ENCODE results near the gene HDAC9.

HDAC9 gene

DNA sequence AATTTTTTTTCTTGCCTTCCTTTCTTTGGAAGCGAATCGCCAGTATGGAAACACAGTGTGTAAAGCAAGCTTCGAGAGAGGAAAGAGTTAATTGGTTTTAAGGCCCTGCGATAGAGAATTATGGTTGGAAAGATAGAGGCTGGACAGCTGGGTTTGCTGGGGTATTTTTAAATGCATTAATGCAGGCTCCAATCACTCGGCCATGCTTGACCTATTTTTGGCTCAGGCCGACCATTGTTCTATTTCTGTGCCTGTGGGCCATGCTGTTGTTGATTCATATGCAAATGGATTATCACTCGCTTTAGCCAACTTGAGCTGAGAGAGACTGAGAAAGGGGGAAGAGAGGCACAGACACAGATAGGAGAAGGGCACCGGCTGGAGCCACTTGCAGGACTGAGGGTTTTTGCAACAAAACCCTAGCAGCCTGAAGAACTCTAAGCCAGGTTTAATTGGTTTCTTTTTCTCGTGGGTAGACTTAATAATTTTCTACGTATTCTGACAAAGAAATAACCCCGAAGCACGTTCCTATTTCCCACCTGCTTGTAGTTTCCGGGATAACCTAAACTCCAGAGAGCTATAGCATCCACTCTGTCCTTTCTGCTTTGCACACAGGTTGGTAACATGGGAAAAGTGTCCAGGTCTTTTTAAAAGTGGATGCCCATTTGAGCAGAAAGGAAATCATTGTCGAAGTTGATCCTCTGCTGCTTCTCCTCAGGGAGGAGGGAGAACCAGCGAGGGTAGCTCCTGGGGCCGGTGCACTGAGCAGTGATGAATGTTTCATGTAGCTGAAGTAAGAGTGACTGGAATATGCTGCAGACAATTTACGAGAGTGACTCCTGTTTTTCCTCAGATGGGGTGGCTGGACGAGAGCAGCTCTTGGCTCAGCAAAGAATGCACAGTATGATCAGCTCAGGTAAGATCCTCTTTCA, at the start of gene HDAC9:
Gene HDAC9, plus strand, starts transcription at position 338 of the 929 bp plus-strand sequence. Its CDS starts 554 bp downstream, at position 892.
- DNase-seq (ENCODE audit: low spot score): peak; percentile 92

DNA sequence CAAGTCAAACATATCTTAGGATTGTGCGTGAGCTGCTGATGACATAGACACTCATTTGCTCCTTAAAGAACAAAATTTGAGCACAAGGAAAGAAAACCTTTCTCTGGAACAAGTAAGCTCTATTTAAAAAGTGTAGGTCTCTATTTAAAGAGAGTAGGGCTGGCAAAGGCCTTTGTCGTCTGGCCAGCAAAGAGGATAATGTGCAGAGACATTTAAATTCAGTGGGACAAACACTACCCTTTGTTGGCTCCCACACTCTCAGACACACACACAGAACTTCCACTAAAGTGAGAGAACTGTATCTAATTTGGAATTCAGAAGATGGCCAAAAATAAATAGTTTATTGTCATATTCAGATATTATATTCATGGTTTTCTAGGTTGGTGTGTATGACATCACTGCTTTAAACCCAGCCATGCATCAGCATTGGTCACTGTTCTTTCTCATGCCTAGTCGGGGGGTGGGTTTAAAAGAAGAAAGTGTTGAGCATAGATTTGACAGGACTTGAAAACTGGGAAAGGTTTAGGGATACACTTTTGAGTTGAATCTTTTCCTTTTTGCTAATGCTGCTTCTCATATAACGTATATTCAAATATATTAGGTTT, 49.5 kb upstream of the HDAC9 start:
- no peak for DNase-seq (ENCODE audit: low spot score)

DNA sequence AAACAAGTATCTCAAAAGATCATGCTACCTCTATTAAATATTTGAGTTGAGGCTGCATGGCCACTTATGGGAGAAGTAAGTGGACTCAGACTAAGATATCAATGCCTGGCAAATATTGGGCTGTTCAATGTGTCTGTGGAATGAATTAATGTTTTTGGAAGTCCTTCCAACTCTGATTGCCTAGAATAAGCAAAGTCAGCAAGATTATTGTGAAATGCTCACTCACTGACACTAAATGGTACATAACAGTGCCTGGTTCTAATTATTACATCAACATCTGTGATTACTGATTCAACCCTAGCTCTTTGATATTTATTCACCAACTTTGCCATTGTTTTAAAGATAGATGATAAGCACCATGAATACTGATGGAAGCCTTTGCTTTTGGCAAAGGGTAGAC, 45.5 kb upstream of the HDAC9 start:
- no peak for DNase-seq (ENCODE audit: low spot score)

DNA sequence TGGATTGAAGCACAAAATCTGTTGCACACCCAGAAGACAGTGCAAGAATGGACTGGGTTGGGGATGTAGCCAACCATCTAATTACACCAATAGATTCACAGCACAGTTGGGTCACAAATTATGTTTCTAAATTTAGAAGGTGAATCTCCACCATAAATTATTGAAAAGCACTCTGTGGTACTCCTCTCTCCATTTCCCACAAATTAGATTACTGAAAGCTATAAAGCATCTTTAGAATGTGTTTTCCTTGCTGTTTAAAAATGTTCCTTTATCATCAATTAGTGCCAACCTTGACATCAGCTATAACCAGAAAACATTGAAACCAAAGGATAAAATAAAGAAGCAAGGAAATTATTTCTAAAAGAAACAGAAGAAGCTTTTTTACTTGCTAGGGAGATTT, 39.9 kb upstream of the HDAC9 start:
- no peak for DNase-seq (ENCODE audit: low spot score)

DNA sequence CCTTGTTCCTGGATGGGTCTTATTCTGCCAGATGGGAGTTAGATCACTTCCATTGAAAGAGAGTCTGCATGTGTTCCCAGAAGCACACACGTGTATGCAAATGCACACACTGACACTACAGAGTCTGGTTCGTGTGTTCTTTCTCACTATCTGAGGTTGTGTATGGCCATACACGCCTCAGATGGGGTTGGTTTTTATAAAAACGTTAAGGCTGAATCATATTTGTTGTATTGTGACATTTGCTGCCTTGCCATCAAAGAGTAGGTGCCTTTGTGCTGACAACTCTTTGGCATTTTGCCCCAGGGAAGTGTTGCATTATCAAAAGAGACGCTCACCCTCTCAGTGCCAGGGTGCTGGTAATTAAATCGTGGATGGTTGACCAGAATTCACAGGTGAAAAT, 37.7 kb upstream of the HDAC9 start:
- no peak for DNase-seq (ENCODE audit: low spot score)

DNA sequence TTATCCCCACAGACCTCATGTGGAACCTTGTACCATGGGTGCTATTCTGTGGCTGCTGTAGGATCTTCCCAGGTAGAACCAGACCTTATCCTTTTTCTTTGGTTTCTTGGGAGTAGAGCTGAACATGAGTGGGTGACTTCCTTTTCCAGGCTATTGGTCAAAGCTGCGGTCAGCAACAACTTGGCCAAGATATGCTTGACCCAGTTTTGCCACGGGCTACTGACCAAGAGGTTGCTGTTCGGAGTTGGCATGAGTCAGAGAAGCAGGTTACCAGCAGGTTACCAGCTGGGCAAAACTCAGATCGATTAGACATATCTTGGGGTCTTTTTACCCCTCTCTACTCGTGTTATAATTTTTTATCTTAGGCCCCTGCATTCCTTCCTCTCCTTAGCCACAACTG, 36.7 kb upstream of the HDAC9 start:
- DNase-seq (ENCODE audit: low spot score): no peak

DNA sequence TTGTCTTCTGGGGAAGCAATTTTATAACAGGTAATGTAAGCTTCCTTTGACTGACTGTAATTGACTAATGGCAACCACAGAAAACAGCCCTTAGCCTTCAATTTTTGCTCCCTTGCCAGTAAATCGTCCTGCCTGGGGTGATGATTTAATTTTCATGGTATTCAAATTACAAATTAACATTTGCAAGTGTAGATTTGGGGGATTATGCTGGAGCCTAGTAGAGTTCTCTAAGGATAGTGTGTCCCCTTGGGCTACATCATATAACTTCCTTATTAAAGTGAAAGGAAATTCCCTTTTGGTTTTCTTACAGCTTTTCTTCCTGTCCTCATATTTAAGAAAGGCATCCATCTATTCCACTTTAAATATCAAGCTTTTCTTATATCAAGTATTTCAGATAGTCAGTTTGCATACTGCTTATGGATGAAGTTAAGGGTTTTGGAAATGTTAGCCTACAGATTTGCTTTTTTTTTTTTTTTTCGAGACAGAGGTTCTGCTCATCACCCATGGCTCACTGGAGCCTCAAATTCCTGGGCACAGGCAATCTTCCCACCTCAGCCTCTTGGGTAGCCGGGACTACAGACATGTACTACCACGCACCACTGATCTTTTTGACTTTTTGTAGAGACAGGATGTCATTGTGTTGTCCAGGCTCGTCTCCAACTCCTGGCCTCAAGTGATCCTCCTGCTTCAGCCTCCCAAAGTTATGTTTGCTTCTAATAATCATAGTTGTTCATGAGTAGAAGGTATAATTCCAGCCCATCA, 35.9 kb upstream of the HDAC9 start:
- no peak for DNase-seq (ENCODE audit: low spot score)

DNA sequence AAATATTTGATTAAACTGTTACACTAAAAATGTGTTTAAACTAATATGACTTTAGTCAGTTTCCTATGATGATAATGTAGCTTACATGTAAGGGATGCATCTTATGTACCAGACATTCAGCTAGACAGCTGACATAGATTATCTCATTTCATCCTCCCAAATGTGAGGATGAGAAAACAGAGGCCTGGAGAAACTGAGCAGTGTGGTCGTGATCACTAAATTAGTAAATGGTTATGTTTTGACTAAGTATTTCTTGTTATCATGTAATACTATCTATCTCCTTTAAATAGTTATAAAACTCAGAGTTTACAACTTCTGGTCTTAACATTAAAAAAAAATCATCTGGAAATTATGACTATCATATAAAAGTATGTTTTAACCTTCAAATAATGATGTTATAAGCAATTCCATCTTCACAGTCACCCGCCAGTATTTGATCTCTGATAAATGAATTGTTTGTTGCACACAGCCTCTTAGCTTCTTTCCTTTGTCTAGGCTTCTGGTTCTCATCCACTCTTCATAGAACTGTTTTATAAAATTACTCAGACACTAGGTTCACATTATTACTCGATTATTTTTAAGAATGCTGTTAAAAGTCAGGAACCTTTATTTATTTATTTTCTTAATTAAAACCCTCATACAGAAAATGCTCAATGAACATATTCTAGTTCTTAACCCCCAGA, 33.6 kb upstream of the HDAC9 start:
- DNase-seq (ENCODE audit: low spot score): no peak

DNA sequence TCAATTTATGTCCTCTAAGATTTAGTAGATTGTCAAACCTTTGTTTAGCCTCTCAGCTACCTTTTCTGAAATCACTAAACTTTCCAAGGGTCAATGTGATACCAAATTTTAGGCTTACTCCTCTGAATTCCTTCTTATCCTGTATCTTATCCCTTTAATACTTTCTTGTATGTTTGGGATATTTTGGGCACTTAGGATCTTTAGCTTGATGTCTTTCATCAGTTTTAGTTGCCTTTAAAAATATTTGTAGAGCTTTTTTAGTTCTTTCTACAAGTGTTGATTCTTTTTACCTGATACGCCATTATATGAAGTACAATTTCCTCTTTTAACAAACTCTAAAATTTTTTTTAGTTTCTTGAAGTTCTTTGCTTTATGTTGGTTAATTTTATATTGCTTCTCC, 30.7 kb upstream of the HDAC9 start:
- no peak for DNase-seq (ENCODE audit: low spot score)

DNA sequence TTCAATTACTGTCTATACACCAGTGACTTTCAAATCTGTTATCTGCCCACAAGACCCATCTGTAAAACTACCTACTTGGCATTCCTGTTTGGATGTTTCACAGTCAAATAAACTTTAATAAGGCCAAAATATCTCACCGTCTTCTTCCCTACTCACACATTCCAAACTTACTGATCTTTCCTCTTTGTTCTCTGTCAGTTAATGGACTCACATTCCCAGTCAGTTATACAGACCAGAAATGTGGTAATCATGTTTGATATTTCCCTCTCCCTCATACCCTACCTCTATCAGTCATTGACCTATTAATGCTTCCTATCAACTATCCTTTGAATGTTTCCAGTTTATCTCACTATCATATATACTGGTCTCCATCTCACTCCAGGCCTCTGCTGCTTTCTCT, 28.5 kb upstream of the HDAC9 start:
- DNase-seq (ENCODE audit: low spot score): no peak

DNA sequence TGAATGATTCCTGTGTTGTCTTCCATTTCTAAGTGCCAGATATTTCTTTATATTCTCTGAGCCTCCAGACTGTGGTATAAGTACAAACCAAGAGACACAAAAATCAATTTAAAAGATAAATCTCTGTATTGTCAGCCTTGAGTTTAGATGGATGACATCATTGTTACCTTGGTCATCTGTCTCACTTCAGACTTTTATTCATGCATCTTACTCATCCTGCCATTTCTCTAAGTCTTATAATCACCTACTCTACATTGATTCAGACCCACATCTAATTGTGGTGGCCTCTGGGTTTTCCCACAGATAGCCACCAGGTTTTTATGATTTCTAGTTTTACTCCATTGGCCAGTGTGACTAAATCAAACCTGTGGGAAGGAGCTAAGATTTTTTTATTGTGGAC, 26.8 kb upstream of the HDAC9 start:
- DNase-seq (ENCODE audit: low spot score): no peak

DNA sequence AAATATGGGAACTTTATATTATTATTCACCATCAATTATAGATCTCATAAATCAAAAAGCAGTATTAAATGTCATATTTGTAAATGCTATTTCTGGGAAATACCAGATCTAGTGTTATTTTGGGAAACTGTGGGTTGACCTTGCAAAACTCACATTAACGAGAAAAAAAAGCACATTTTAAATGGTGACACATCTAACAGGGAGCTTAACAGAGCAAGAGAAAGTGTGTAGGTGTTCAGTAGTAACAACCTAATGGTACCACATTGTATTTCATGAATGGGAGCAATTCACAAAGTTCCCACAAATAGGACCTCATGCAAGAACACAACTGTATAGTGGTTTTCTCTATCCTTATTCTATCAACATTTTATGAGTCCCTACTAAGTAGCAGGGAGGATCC, 26.2 kb upstream of the HDAC9 start:
- no peak for DNase-seq (ENCODE audit: low spot score)

DNA sequence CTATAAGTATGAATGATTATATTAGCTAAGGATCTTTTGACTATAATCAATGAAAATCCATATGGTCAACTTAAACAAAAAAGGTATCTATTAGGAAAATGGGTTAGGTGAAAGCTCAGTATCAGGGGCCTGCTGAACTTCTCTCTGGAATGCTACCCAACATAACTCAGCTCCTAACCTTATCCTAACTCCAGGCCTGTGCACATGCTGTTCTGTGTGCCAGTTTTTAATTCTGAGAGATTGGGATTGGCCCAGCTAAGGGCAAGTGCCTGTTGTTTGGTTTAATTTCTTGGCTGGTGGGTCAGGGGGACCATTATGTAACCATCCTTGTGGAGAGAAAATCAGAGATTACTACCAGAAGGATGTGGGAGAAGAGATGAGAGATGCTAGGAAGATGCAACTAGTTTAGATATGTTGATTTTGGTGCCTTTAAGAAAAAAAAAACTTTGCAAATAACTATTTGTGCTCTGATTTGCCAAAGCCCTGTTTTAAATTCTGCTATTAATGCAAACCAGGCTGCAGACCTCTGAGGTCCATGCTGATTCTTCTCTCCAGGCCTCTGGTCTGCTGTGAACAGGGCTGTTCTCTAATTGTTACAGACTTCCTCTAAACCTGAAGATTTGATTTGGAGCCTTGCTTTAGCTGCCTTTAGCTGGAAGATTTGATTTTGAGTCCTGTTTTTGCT, 23.9 kb upstream of the HDAC9 start:
- no peak for DNase-seq (ENCODE audit: low spot score)

DNA sequence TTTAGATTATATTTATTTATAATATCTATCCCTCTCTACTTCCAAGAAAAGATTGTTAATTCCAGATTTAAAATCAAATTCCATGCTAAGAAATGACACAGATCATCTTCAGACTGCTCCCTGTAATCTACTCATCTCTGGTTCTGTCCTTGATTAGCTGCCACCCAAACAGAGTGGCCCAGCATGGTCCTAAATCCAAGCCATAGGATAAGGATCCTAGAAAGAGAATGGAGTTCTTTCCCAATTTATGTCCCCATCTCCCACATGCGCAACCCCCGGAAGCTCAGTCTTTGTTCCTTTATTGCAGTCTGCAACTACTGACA, 23.4 kb upstream of the HDAC9 start:
- no peak for DNase-seq (ENCODE audit: low spot score)

DNA sequence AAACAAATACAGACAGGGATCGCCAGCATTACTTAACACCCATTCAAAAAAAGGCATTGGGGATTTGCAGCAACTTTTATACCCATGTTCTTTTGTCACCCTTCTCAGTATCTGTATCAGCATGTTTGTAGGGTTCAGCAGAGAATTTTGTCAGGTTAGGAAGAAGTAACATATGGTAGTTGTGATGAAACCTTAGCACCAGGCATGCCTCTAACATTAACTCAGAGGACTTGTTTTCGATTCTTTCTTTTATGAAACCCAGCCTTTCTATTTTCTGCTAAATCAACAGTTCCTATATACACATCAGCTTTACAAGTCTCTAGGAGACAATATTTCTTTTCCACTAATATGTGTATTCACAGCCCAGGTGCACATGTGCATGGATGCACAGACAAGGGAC, 22.4 kb upstream of the HDAC9 start:
- DNase-seq (ENCODE audit: low spot score): no peak

DNA sequence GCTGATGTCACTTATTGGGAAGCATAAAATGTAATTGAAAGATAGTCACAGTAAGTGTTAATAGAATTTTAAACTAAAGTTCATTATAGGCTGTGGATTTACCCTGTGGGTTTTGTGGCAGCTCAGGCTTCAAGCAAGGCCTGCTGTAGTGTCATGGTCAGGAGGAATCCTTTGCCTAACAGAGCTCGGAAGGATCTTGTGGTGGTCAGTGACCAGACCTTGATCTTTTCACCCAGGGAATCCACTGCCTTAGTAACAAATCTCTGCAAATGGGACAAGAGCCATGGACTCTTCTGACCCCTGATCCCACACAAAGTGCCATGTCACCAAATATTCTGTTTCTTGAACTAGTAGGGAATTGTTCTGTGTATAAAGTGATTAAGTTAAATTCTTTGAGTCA, 20.6 kb upstream of the HDAC9 start:
- DNase-seq (ENCODE audit: low spot score): no peak

DNA sequence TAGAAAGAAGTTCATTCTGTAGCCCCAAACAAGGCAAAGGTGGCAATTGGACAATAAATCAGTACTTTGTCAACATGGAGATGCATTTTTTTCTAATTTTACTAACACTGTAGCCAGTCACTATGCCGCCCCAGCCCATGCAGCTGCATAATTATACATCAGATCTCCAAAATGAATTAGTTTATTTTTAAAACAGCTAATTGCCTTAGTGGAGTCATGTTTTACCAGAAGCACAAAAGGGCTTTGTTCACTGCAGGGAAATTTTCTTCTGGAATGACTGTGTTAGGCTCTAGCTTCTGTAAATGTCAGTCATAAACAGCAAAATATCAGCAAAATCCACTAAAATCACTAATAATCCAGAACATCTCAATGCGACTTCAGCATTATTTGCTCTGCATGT, 20.1 kb upstream of the HDAC9 start:
- peak; percentile 81 for DNase-seq (ENCODE audit: low spot score)

DNA sequence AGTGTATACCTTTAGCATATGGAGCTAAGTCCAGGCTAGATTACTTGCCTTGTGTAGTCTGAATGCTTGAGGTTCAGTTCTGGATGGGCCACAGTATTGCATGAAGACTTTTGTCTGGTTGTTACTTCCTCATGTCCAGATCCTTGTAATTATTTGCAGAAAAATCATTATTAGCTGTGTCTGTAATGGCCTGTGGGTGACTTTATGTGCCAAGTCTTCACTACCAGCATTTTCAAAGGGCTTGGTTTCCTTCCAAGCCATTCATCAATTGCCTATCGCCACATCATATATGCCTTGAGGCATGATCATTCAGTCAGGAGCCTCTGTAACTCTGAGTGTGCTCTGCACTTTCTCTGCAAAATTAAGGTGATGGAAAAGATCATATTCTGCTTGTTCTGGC, 13.8 kb upstream of the HDAC9 start:
- no peak for DNase-seq (ENCODE audit: low spot score)

DNA sequence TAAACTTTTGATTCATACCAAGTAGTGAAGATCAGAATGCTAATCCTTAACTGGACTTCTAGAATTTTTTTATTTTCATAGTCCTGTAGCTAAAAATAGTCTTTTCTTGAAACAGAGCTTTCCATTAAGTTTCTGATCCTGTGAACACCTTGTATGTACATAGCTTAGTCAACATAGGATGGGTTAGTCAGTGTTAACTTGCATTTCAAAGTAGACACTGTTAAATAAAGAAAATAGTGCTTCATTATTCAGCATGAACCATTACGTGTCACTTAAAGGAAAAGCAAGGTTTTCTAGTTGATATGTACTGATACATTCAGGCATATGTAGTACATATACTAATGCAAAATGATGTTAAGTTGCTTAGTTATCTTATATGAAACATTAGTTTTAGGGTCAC, 7.5 kb upstream of the HDAC9 start:
- DNase-seq (ENCODE audit: low spot score): no peak

DNA sequence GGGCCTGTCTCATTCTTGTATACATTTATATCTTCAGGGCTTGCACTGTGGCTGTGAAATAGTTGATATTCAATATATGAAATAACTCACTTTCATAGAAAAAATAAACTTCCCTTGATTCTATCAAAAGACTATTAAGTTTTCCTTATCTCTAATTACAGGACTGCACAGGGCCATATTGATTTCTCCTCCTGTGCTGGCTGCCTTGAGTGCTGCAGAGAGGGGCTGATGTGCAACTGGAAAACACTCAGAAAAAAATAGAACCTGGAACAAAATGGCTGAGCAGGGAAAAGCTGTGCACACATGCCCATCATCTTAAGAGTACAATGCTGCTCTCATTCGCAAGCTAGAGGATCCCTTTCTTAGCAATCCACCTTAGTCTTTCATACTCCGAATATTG, 5.9 kb upstream of the HDAC9 start:
- no peak for DNase-seq (ENCODE audit: low spot score)

DNA sequence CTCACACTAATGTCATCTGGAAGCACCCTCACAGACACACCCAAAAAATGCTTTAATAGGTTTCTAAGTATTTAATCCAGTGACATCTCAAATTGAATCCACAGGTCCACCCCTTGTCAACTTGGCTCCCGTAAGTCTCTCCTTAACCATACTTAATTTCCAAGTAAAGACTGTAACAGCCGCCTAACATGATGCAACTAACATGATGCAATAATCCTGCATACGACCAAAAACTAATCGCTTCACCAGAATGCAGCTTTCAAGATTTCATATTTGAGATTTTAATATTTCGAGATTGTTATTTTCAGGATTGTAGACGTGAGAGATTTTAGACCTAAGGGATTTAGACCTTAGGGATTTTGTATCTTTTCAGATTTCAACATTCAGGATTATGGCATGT, 3.7 kb upstream of the HDAC9 start:
- no peak for DNase-seq (ENCODE audit: low spot score)

DNA sequence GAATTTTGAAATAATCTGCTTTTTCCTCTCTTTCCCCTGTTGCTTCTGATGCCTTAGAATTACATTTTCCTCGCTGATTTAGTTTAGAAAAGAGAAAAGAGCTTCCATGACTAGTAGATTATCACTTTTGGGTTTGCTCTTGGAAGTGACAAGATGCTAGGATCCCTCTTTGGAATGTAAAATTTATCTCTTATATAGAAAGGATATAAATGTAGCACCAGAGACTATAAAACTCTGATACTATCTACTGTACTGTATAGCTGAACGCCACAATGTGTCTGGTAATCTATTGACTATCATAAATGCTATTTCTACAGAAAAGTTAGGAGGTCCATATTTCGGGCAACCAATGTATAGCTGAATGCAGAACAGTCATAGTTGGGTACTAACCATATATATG, 1.1 kb upstream of the HDAC9 start:
- no peak for DNase-seq (ENCODE audit: low spot score)

Measured in globus pallidus (tissue), 1 donor.